GM19452 (cell line): Measurements from ENCODE around the gene MRPL23.

Source experiments
- ATAC-seq: cut with Tn5 transposase; IDR thresholded peaks from one replicate; pipeline ENCODE4 v1.9.1; 2021; ENCODE audit not compliant: unreplicated experiment

The MRPL23 gene

DNA sequence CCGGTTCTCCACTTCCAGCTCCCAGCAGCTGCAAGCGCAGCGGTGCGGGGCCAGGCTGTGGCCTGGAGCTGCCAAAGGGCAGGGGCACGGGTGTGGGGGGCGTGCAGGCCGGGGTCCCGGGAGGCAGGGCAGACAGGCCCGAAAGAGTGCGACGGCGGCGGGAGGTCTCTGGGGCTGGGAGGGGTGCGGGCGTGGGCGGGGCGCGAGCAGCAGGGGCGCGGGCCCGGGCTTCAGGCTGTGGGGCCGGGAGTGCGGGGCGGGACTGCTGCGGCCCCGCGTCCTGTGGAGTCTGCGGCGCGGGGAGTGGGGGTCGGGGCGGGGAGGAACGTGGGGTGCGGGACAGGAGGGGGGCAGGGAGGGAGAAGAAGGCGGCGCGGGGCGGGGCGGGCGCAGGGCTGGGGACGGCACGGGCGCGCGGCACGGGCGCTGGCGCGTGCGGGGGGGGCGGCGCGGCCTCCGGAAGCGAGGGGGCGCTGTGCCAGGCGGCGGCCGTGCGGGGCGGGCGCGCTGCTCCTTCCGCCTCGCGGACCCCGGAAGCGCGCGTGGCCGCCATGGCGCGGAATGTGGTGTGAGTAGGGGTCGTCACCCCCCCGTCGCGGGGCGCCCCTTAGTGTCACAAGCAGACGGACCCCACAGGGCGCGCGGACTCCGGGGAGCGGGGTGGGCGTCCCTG, at the start of gene MRPL23:
Gene MRPL23, plus strand, starts transcription at position 521 of the 673 bp plus-strand sequence. Its CDS starts 31 bp downstream, at position 552.
- no peak for ATAC-seq

- ATAC-seq, result no peak
These were observed 48.0 kb upstream of the MRPL23 start for GRCh38 chr11:1899090-1899489.

DNA sequence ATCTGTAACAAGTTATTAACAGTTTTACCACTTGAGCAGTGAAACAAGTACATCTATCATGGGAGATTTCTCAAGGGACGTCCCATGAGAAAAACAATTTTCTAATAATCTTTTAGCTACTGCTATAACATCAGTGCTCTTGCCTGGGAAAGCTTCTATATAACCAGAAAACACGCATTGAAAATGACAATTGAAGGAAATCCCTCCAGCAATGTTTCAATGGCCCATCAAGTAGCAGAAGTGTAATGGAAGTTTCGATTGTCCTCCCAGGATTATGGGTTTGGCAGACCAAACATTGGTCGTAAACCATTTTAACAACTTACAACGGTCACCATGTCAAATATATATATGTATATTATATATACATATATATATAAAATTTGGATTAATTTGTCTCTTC, 47.4 kb upstream of the MRPL23 start:
- no peak for ATAC-seq

DNA sequence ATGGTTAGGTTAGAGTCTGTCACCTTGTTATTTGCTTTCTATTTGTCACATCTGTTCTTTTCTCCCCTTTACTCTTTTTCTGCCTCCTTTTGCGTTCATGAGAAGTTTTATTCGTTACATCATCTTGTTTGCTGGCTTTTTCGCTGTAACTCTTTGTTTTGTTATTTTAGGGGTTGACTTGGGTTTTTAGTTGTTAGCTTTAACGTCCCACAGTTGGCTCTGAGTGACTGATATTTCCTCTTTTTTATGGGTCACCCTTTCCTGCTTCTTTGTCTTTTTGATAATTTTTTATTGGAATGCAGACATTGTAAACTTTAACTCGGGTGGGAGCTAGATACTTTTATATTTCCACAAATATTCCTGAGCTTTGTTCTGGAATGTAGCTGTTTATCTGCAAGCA, 41.0 kb upstream of the MRPL23 start:
- no peak for ATAC-seq

DNA sequence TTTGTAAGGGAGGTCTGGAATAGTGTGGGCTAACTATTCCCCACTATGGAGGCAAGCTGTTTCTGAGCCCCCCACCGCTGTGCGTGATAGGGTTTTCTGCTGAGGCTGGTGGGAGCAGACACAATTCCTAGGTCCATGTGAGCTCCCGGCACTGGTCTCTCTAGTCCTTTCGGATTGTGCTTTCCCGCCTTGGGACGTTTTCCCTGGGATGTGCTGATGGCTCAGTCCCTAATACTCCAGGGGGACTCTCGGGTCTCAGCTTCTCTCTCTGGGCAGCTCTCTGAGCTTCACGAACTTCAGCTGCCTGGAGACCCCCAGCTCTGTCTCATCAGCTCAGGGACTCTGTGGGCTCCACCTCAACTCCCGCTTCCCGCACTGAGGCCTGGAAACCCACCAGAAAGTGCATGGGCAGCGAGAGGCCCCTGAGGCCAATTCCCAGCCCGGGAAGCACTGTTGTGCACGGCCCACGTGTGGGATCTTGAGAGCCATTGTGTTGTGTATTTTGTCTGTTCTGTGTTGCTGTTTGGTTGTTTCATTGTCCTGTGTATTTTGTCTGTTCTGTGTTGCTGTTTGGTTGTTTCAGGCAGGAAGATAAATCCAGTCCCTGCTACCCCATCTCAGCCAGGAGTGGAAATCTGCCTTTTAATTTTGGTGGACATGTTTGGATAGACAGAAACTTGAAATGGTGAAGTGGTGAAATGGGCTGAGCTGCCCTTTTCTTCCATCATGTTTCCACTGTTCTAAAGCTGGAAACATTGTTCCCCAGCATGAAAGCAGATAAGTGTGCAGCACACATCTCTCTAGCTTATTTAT, 40.3 kb upstream of the MRPL23 start:
- ATAC-seq, result no peak

DNA sequence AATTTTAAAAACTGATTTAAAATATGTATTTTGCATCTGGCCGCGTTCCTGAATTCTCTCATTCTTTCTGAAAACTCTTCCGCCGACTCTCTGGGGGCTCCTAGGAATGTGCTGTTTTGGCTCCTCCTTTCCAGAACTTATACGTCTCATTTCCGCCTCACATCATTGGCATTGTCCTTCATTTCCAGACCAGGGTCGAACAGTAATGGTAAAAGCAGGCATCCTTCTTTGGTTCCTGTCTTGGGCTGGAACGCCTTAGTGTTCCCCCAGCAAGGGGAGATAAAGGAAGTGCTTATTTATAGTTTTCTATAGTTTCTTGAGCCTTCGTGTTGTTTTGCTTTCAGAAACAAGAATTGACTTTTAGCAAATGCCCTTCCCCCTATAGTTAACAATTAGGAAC, 38.5 kb upstream of the MRPL23 start:
- no peak for ATAC-seq

DNA sequence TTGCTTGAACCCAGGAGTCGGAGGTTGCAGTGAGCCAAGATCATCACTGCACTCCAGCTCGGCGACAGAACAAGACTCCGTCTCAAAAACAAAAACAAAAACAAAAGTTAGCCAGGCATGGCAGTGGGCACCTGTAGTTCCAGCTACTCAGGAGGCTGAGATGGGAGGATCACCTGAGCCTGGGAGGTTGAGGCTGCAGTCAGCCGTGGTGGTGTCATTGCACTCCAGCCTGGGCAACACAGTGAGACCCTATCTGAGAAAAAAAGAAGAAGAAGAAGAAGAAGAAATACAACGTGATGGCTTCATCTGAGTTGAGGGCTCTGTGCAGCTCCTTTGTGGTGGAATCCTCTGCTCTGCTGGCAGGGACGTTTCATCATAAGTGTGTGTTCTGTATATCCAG, 37.6 kb upstream of the MRPL23 start:
- no peak for ATAC-seq

DNA sequence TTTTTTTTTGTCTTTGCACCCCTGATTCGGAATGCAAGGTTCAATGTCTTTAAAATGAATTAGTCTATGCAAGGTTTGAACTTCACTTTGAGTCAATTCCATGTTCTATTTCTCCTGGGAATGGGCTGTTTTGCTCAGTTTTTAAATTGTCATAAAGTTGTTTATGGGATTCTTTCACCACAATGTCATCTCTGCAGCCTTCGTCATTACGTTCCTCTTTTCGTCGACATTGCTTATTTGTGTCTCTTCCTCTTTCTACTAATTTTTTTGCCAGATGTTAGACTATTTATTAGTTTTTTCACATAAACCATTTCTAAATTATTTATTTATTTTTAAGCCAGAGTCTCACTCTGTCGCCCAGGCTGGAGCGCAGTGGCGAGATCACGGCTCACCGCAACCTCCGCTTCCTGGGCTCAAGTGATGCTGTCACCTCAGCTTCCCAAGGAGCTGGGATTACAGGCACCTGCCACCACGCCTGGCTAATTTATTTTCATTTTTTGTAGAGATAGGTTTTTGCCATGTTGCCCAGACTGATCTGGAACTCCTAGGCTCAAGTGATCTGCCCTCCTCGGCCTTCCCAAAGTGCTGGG, 34.7 kb upstream of the MRPL23 start:
- no peak for ATAC-seq

DNA sequence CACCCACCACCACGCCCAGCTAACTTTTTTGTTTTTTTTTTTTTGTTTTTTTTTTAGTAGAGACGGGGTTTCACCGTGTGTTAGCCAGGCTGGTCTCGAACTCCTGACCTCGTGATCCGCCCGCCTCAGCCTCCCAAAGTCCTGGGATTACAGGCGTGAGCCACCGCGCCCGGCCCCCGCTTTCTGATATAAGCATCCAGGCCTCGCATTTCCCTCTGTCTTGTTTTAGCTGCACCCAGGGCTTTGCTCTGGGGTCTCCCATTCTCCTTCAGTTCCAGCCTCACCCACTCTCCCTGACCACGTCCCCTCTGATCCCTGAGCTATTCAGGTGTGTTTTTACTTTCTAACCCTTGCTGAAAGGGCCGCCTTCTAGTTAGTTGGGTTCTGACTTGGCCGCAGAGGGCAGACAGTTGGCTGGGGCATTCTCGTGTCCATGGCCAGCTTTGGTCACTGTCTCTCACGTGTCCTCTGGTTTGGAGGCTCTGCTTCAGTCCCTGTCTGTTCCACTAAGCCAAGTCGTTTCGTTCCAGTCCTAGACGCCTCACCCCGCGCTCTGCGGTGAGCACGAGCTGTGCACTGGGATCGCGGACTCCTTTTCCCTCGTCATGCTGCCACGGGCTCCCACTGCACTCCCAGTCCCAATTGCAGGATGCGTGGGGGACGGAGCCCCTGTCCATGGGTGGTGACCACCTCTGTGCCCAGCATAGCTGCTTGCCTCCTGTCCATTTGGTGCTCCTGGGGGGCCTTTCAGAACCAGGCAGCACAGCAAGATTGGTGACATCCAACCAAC, 33.7 kb upstream of the MRPL23 start:
- no peak for ATAC-seq

GRCh38 chr11:1915795-1916131, 31.4 kb upstream of the MRPL23 start:
- no peak for ATAC-seq

GRCh38 chr11:1916132-1916985, 30.8 kb upstream of the MRPL23 start:
- no peak for ATAC-seq

- ATAC-seq, result no peak
These were observed 30.1 kb upstream of the MRPL23 start for GRCh38 chr11:1916986-1917522.

DNA sequence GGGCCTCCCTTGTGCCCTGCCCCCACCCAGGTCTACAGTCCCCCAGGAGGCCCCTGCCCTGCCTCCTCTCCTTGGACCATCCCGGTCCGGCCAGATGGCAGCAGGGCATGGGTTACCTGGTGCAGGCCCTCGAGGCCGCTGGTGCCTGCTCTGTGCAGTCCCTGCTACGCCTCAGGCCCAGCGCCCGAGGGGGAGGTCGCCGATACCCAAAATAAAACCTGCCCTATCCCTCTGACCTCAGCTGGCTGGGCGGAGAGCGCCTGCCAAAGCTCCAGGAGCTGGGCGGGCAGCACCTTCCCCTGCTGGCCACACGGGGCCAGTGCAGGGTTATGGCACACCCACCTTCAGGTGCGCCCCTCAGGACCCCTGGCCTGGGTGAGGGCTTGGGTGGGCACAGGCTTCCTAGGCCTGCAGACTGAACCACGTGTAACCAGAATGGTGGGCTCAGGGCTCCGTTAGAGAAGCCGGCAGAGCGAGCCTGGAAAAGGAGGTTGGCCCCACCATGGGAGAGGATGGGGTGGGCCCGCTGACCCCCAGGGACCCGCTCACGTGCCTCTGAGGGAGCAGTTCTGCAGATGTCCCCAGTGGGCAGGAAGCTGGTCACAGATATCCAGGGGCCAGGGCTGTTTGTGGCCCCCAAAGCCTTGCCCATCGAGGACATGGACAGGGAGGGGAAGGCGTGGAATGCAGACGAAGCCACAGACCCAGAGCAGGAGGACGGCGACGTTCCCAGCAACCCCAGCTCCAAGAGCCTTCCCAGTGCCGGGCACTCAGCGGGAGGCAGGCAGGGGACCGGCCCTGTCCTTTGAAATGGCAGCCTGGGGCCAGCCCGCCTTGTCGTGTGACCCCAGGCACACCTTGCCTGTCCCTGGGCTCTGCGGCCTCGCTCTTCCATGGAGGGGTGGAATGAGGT, 29.4 kb upstream of the MRPL23 start:
- no peak for ATAC-seq

GRCh38 chr11:1918436-1919315, 28.5 kb upstream of the MRPL23 start:
- ATAC-seq, result no peak

GRCh38 chr11:1919391-1920127, 27.6 kb upstream of the MRPL23 start, which contains the start of gene TNNT3:
TNNT3 (plus strand) TSS chr11:1919703; CDS start chr11:1922875, 3,172 bp downstream.
- ATAC-seq, result no peak

- ATAC-seq, result no peak
These were observed 26.8 kb upstream of the MRPL23 start for GRCh38 chr11:1920128-1920908.
